HTERT RPE-1 (cell line): ENCODE data around the gene PAPPA2.

Source experiments
- in situ Hi-C: fragments of 300-500 bp; cut with MboI; formaldehyde crosslinking; loops from 4 replicates; pipeline ENCODE4 v1.14.3; 2020; ENCODE audit warnings: low sequenced_read_pairs

PAPPA2 gene

GRCh38 chr1:176880955-176881595 is 418.1 kb downstream of the PAPPA2 start:
- in situ Hi-C loops = no loop called here

- in situ Hi-C loops = no loop called here
Measured at GRCh38 chr1:176884286-176884685, 421.3 kb downstream of the PAPPA2 start.

- in situ Hi-C loops = no loop called here
Measured at GRCh38 chr1:176884911-176885310, 421.9 kb downstream of the PAPPA2 start.

- in situ Hi-C loops = no loop called here
Measured at GRCh38 chr1:176885341-176885740, 422.4 kb downstream of the PAPPA2 start.

- in situ Hi-C loops = no loop called here
Measured at GRCh38 chr1:176885751-176886150, 422.8 kb downstream of the PAPPA2 start.

GRCh38 chr1:176888471-176889032 is 425.6 kb downstream of the PAPPA2 start:
- in situ Hi-C loops = no loop called here

GRCh38 chr1:176893625-176894352 is 430.8 kb downstream of the PAPPA2 start:
- in situ Hi-C loops = no loop called here

- in situ Hi-C loops = no loop called here
Measured at GRCh38 chr1:176894450-176894849, 431.5 kb downstream of the PAPPA2 start.
